Rectal smooth muscle tissue (tissue), 1 donor: ENCODE data around the gene SCNN1A.
A peak's percentile ranks its signal among the peaks of the same experiment; 100 is the strongest.

Experiments
- H3K27ac ChIP-seq: one replicate; pipeline ENCODE4 v1.7.0; 2013; ENCODE audit warnings: low read depth, low read length, inconsistent platforms
- H3K27me3 ChIP-seq: one replicate; pipeline ENCODE4 v1.7.0; 2013; ENCODE audit warnings: low read length; ENCODE audit not compliant: control insufficient read depth, insufficient read depth
- H3K36me3 ChIP-seq: one replicate; pipeline ENCODE4 v1.7.0; 2013; ENCODE audit warnings: low read length; ENCODE audit not compliant: control insufficient read depth, insufficient read depth
- H3K4me1 ChIP-seq: one replicate; pipeline ENCODE4 v1.7.0; 2013; ENCODE audit warnings: low read length; ENCODE audit not compliant: control insufficient read depth, insufficient read depth
- H3K4me3 ChIP-seq: one replicate; pipeline ENCODE4 v1.7.0; 2013; ENCODE audit warnings: low read length
- H3K9ac ChIP-seq: one replicate; pipeline ENCODE4 v1.7.0; 2013; ENCODE audit warnings: low read length

The SCNN1A gene

GRCh38 chr12:6375269-6376078, at the start of gene SCNN1A:
Gene SCNN1A, minus strand, starts transcription at chr12:6375563. Its CDS starts 780 bp downstream, at chr12:6374783.
- Histone ChIP-seq H3K36me3 (no peaks in the 10 kb centered on the region), H3K27ac (peak within 1 kb of the TSS; percentile 67), H3K9ac (peak within 1 kb of the TSS; percentile 57), H3K4me3 (peak within 1 kb of the TSS; percentile 59), H3K27me3 (no peaks in the 10 kb centered on the region), H3K4me1 (peaks cover 29% of the 10 kb centered on the region)

GRCh38 chr12:6424866-6425265, 49.5 kb upstream of the SCNN1A start:
- Histone ChIP-seq H3K9ac (no peak overlapping the region), H3K27ac (no peak overlapping the region), H3K4me1 (peaks cover 14% of the 10 kb centered on the region), H3K27me3 (no peaks in the 10 kb centered on the region), H3K36me3 (no peaks in the 10 kb centered on the region), H3K4me3 (no peak overlapping the region)

- no peaks in the 10 kb centered on the region for H3K36me3 ChIP-seq
- peak overlapping the region; percentile 68 for H3K27ac ChIP-seq
- peaks cover 13% of the 10 kb centered on the region for H3K4me1 ChIP-seq
- no peaks in the 10 kb centered on the region for H3K27me3 ChIP-seq
- peak overlapping the region; percentile 49 for H3K9ac ChIP-seq
- H3K4me3 ChIP-seq: peak overlapping the region; percentile 36
Observed at GRCh38 chr12:6424008-6424347, 48.6 kb upstream of the SCNN1A start.

GRCh38 chr12:6423267-6424007, 48.1 kb upstream of the SCNN1A start:
- H3K4me3 ChIP-seq: peak overlapping the region; percentile 36
- peak overlapping the region; percentile 68 for H3K27ac ChIP-seq
- peaks cover 13% of the 10 kb centered on the region for H3K4me1 ChIP-seq
- no peaks in the 10 kb centered on the region for H3K36me3 ChIP-seq
- peak overlapping the region; percentile 49 for H3K9ac ChIP-seq
- no peaks in the 10 kb centered on the region for H3K27me3 ChIP-seq

GRCh38 chr12:6420364-6420763, 45.0 kb upstream of the SCNN1A start:
- Histone ChIP-seq H3K27ac (no peak overlapping the region), H3K4me3 (no peak overlapping the region), H3K4me1 (peaks cover 13% of the 10 kb centered on the region), H3K27me3 (no peaks in the 10 kb centered on the region), H3K36me3 (no peaks in the 10 kb centered on the region), H3K9ac (no peak overlapping the region)

- H3K4me1 ChIP-seq: peaks cover 9% of the 10 kb centered on the region
- H3K9ac ChIP-seq: no peak overlapping the region
- no peak overlapping the region for H3K4me3 ChIP-seq
- no peak overlapping the region for H3K27ac ChIP-seq
- H3K36me3 ChIP-seq: no peaks in the 10 kb centered on the region
- no peaks in the 10 kb centered on the region for H3K27me3 ChIP-seq
Observed at GRCh38 chr12:6418796-6419195, 43.4 kb upstream of the SCNN1A start.

GRCh38 chr12:6416596-6416995, 41.2 kb upstream of the SCNN1A start:
- Histone ChIP-seq H3K27me3 (no peaks in the 10 kb centered on the region), H3K4me3 (no peak overlapping the region), H3K36me3 (no peaks in the 10 kb centered on the region), H3K27ac (no peak overlapping the region), H3K4me1 (peaks cover 4% of the 10 kb centered on the region), H3K9ac (no peak overlapping the region)

GRCh38 chr12:6407236-6407954, 32.0 kb upstream of the SCNN1A start:
- Histone ChIP-seq H3K9ac (no peak overlapping the region), H3K36me3 (no peaks in the 10 kb centered on the region), H3K27ac (no peak overlapping the region), H3K27me3 (no peaks in the 10 kb centered on the region), H3K4me3 (no peak overlapping the region), H3K4me1 (no peaks in the 10 kb centered on the region)

- H3K4me1 ChIP-seq: no peaks in the 10 kb centered on the region
- no peaks in the 10 kb centered on the region for H3K27me3 ChIP-seq
- no peak overlapping the region for H3K27ac ChIP-seq
- no peaks in the 10 kb centered on the region for H3K36me3 ChIP-seq
- no peak overlapping the region for H3K9ac ChIP-seq
- no peak overlapping the region for H3K4me3 ChIP-seq
Observed at GRCh38 chr12:6405963-6406362, 30.6 kb upstream of the SCNN1A start.

GRCh38 chr12:6404390-6404789, 29.0 kb upstream of the SCNN1A start:
- no peak overlapping the region for H3K27ac ChIP-seq
- H3K4me3 ChIP-seq: no peak overlapping the region
- no peaks in the 10 kb centered on the region for H3K27me3 ChIP-seq
- H3K4me1 ChIP-seq: no peaks in the 10 kb centered on the region
- H3K9ac ChIP-seq: no peak overlapping the region
- no peaks in the 10 kb centered on the region for H3K36me3 ChIP-seq

- no peak overlapping the region for H3K27ac ChIP-seq
- peaks cover 5% of the 10 kb centered on the region for H3K4me1 ChIP-seq
- H3K4me3 ChIP-seq: no peak overlapping the region
- H3K36me3 ChIP-seq: no peaks in the 10 kb centered on the region
- H3K27me3 ChIP-seq: no peaks in the 10 kb centered on the region
- no peak overlapping the region for H3K9ac ChIP-seq
Observed at GRCh38 chr12:6399884-6400644, 24.7 kb upstream of the SCNN1A start.

- Histone ChIP-seq H3K27ac (no peak overlapping the region), H3K27me3 (no peaks in the 10 kb centered on the region), H3K4me3 (no peak overlapping the region), H3K4me1 (peaks cover 15% of the 10 kb centered on the region), H3K36me3 (no peaks in the 10 kb centered on the region), H3K9ac (no peak overlapping the region)
Observed at GRCh38 chr12:6396031-6396430, 20.7 kb upstream of the SCNN1A start.
